ENCODE data around the gene ICE1.

The ICE1 gene

GRCh38 chr5:5456858-5457257 lies 34.4 kb downstream of the ICE1 start:
- Histone ChIP-seq H3K27ac (ENCODE audit: low read length) (no peak overlapping the region), H2AFZ (ENCODE audit: low read length) (no peak overlapping the region), H3K4me3 (ENCODE audit: low read length) (no peak overlapping the region), H3K9me3 (replicated peaks; ENCODE audit: insufficient read depth, low read length) (no peaks in the 10 kb centered on the region), H3K4me2 (ENCODE audit: low read depth, low read length) (no peak overlapping the region), H3K4me1 (ENCODE audit: low read length) (no peaks in the 10 kb centered on the region), H3K79me2 (ENCODE audit: low read length) (no peaks in the 10 kb centered on the region), H3K9ac (ENCODE audit: low read length) (no peak overlapping the region), H3K9me2 (replicated peaks; ENCODE audit: insufficient read depth, low read length) (no peaks in the 10 kb centered on the region), H3K36me3 (replicated peaks; ENCODE audit: insufficient read depth, low read length) (0 out of 2 replicates have a peak, but pooled peaks cover 4% of the 10 kb centered on the region), H4K20me1 (ENCODE audit: insufficient read depth, low read length) (no peaks in the 10 kb centered on the region), H3K27me3 (replicated peaks; ENCODE audit: insufficient read depth, low read length) (no peaks in the 10 kb centered on the region), H3F3A (ENCODE audit: insufficient read depth, low read length) (no peaks in the 10 kb centered on the region)
- DNase-seq, result no peak
- TF ChIP-seq CTCF (IDR thresholded peaks at IDR 0.05; ENCODE audit: low read length) (no peak), EZH2 (optimal IDR thresholded peaks at IDR 0.05; ENCODE audit: low read depth, low read length) (no peak), EZH2phosphoT487 (IDR thresholded peaks at IDR 0.05; ENCODE audit: low read length) (no peak)

GRCh38 chr5:5460311-5460710 lies 37.8 kb downstream of the ICE1 start:
- no peak overlapping the region for H3K27ac ChIP-seq (ENCODE audit: low read length)
- H3K27me3 ChIP-seq (replicated peaks; ENCODE audit: insufficient read depth, low read length), result no peaks in the 10 kb centered on the region
- DNase-seq, result no peak
- no peaks in the 10 kb centered on the region for H3K9me3 ChIP-seq (replicated peaks; ENCODE audit: insufficient read depth, low read length)
- H3K9me2 ChIP-seq (replicated peaks; ENCODE audit: insufficient read depth, low read length), result no peaks in the 10 kb centered on the region
- no peak overlapping the region for H3K4me2 ChIP-seq (ENCODE audit: low read depth, low read length)
- H3K36me3 ChIP-seq (replicated peaks; ENCODE audit: insufficient read depth, low read length), result 0 out of 2 replicates have a peak, but pooled peaks cover 4% of the 10 kb centered on the region
- no peaks in the 10 kb centered on the region for H3K79me2 ChIP-seq (ENCODE audit: low read length)
- no peak overlapping the region for H3K9ac ChIP-seq (ENCODE audit: low read length)
- H2AFZ ChIP-seq (ENCODE audit: low read length), result no peak overlapping the region
- no peaks in the 10 kb centered on the region for H3K4me1 ChIP-seq (ENCODE audit: low read length)
- no peak overlapping the region for H3K4me3 ChIP-seq (ENCODE audit: low read length)
- H3F3A ChIP-seq (ENCODE audit: insufficient read depth, low read length), result no peaks in the 10 kb centered on the region
- H4K20me1 ChIP-seq (ENCODE audit: insufficient read depth, low read length), result no peaks in the 10 kb centered on the region
- TF ChIP-seq CTCF (IDR thresholded peaks at IDR 0.05; ENCODE audit: low read length) (no peak), EZH2phosphoT487 (IDR thresholded peaks at IDR 0.05; ENCODE audit: low read length) (no peak), EZH2 (optimal IDR thresholded peaks at IDR 0.05; ENCODE audit: low read depth, low read length) (no peak)

GRCh38 chr5:5461012-5461411 lies 38.5 kb downstream of the ICE1 start:
- no peaks in the 10 kb centered on the region for H4K20me1 ChIP-seq (ENCODE audit: insufficient read depth, low read length)
- 0 out of 2 replicates have a peak, but pooled peaks cover 4% of the 10 kb centered on the region for H3K36me3 ChIP-seq (replicated peaks; ENCODE audit: insufficient read depth, low read length)
- H3K9me3 ChIP-seq (replicated peaks; ENCODE audit: insufficient read depth, low read length), result no peaks in the 10 kb centered on the region
- H3K4me1 ChIP-seq (ENCODE audit: low read length), result no peaks in the 10 kb centered on the region
- no peak overlapping the region for H3K4me2 ChIP-seq (ENCODE audit: low read depth, low read length)
- no peak for TF ChIP-seq CTCF (IDR thresholded peaks at IDR 0.05; ENCODE audit: low read length)
- TF ChIP-seq EZH2 (optimal IDR thresholded peaks at IDR 0.05; ENCODE audit: low read depth, low read length), result no peak
- no peak for TF ChIP-seq EZH2phosphoT487 (IDR thresholded peaks at IDR 0.05; ENCODE audit: low read length)
- H2AFZ ChIP-seq (ENCODE audit: low read length), result no peak overlapping the region
- DNase-seq, result no peak
- no peak overlapping the region for H3K9ac ChIP-seq (ENCODE audit: low read length)
- H3K79me2 ChIP-seq (ENCODE audit: low read length), result no peaks in the 10 kb centered on the region
- H3K9me2 ChIP-seq (replicated peaks; ENCODE audit: insufficient read depth, low read length), result no peaks in the 10 kb centered on the region
- H3K4me3 ChIP-seq (ENCODE audit: low read length), result no peak overlapping the region
- no peaks in the 10 kb centered on the region for H3K27me3 ChIP-seq (replicated peaks; ENCODE audit: insufficient read depth, low read length)
- H3K27ac ChIP-seq (ENCODE audit: low read length), result no peak overlapping the region
- H3F3A ChIP-seq (ENCODE audit: insufficient read depth, low read length), result no peaks in the 10 kb centered on the region

Measured in MM.1S (cell line).